Endodermal cell (in vitro differentiated cells): Measurements from ENCODE around the gene SCYL2. TPM values are rescaled to one million over a fixed set of nuclear protein-coding genes. Genes with fewer than 3 reads are reported as not detected.

Source experiments
- DNase-seq: peaks from one replicate; pipeline ENCODE4 v3.0.0-alpha.2; 2017
- H3K27ac ChIP-seq: 2 replicates; pipeline ENCODE4 v1.5.1; 2013; ENCODE audit warnings: mild to moderate bottlenecking, low read depth, low read length, moderate library complexity
- H3K27me3 ChIP-seq: 2 replicates; pipeline ENCODE4 v1.6.1; 2013; ENCODE audit warnings: mild to moderate bottlenecking, low read length, moderate library complexity; ENCODE audit not compliant: insufficient read depth, control insufficient read depth, poor library complexity, severe bottlenecking
- H3K36me3 ChIP-seq: 2 replicates; pipeline ENCODE4 v1.7.0; 2013; ENCODE audit warnings: mild to moderate bottlenecking, low read length, moderate library complexity; ENCODE audit not compliant: control insufficient read depth, insufficient read depth
- H3K4me1 ChIP-seq: one replicate; pipeline ENCODE4 v1.7.0; 2013; ENCODE audit warnings: low read length; ENCODE audit not compliant: control insufficient read depth, insufficient read depth
- H3K4me3 ChIP-seq: 2 replicates; pipeline ENCODE4 v1.5.1; 2013; ENCODE audit warnings: mild to moderate bottlenecking, low read length, moderate library complexity
- H3K9ac ChIP-seq: 2 replicates; pipeline ENCODE4 v1.6.1; 2013; ENCODE audit warnings: mild to moderate bottlenecking, low read length, moderate library complexity; ENCODE audit not compliant: poor library complexity, severe bottlenecking; ENCODE audit errors: extremely low read depth
- H3K9me3 ChIP-seq: 2 replicates; pipeline ENCODE4 v1.6.1; 2013; ENCODE audit warnings: mild to moderate bottlenecking, low read length, moderate library complexity; ENCODE audit not compliant: control insufficient read depth
- H3K27ac Mint-ChIP-seq: 2 replicates; pipeline ENCODE4 v1.8.0; 2020; ENCODE audit warnings: mixed read lengths
- H3K27me3 Mint-ChIP-seq: 2 replicates; pipeline ENCODE4 v1.8.0; 2021; ENCODE audit warnings: mild to moderate bottlenecking, mixed read lengths; ENCODE audit not compliant: insufficient read depth
- H3K36me3 Mint-ChIP-seq: 2 replicates; pipeline ENCODE4 v1.8.0; 2020; ENCODE audit warnings: low read depth, mixed read lengths
- H3K4me1 Mint-ChIP-seq: 2 replicates; pipeline ENCODE4 v1.8.0; 2020; ENCODE audit warnings: mixed read lengths
- H3K4me3 Mint-ChIP-seq: 2 replicates; pipeline ENCODE4 v1.8.0; 2020; ENCODE audit warnings: mild to moderate bottlenecking, moderate library complexity, mixed read lengths
- H3K9me3 Mint-ChIP-seq: 2 replicates; pipeline ENCODE4 v1.8.0; 2020; ENCODE audit warnings: mild to moderate bottlenecking, mixed read lengths
- CTCF ChIP-seq: fragments of 200-600 bp; sonication (generic); conservative IDR thresholded peaks from 2 replicates; pipeline ENCODE4 v1.5.0; 2021; ENCODE audit warnings: antibody characterized with exemption, mild to moderate bottlenecking
- WGBS, 2 experiments: methylation state at CpG; one replicate each; pipeline versions ENCODE4 v1.1.5 to v1.1.7; 2013; ENCODE audit warnings: missing lambda C conversion rate in 2 of 2, mixed read lengths in 1 of 2; ENCODE audit not compliant: insufficient coverage in 1 of 2, insufficient read length in 1 of 2; 5-methylcytosine and 5-hydroxymethylcytosine counted together
- total RNA-seq, 2 donors: library from RNA; stranded (reverse); fragmentation: NEBNext Ultra II Directional in 1 of 2; extraction: Animal tissue kit (Norgen Biotek cat#: 25700) in 1 of 2; gene quantifications; 2 replicates in 1 of 2; 3 replicates in 1 of 2; pipeline ENCODE4 v1.2.1, GENCODE V29; 2021

The SCYL2 gene
- total RNA-seq, 2 donors from 2014 or later = 54.5 to 59.6 TPM

- Histone ChIP-seq H3K27me3 (no peaks in the 10 kb centered on the region), H3K27ac (no peak overlapping the region), H3K4me1 (no peaks in the 10 kb centered on the region), H3K36me3 (no peaks in the 10 kb centered on the region), H3K9me3 (no peaks in the 10 kb centered on the region), H3K4me3 (no peak overlapping the region), H3K9ac (no peak overlapping the region)
- H3K9me3 Mint-ChIP-seq = peaks cover 2% of the 10 kb centered on the region
- 81 to 87% methylated on average over 3 of the region's 3 CpGs for WGBS, 2 experiments
- DNase-seq = no peak
- TF ChIP-seq CTCF = no peak
- no peak overlapping the region for H3K4me3 Mint-ChIP-seq
- H3K27ac Mint-ChIP-seq = no peak overlapping the region
- H3K27me3 Mint-ChIP-seq = no peaks in the 10 kb centered on the region
- H3K4me1 Mint-ChIP-seq = no peaks in the 10 kb centered on the region
- H3K36me3 Mint-ChIP-seq = peaks cover 11% of the 10 kb centered on the region
These were observed 32.8 kb upstream of the SCYL2 start for GRCh38 chr12:100234166-100234565.

- peaks cover 2% of the 10 kb centered on the region for H3K9me3 Mint-ChIP-seq
- Histone ChIP-seq H3K4me3 (no peak overlapping the region), H3K4me1 (no peaks in the 10 kb centered on the region), H3K27ac (no peak overlapping the region), H3K9me3 (no peaks in the 10 kb centered on the region), H3K9ac (no peak overlapping the region), H3K27me3 (no peaks in the 10 kb centered on the region), H3K36me3 (no peaks in the 10 kb centered on the region)
- H3K27me3 Mint-ChIP-seq = no peaks in the 10 kb centered on the region
- H3K36me3 Mint-ChIP-seq = peaks cover 11% of the 10 kb centered on the region
- DNase-seq = no peak
- peak; percentile 83 for TF ChIP-seq CTCF
- H3K27ac Mint-ChIP-seq = no peak overlapping the region
- no peak overlapping the region for H3K4me3 Mint-ChIP-seq
- no peaks in the 10 kb centered on the region for H3K4me1 Mint-ChIP-seq
- WGBS, 2 experiments = 82 to 90% methylated on average over 4 to 5 of the region's 7 CpGs
These were observed 32.2 kb upstream of the SCYL2 start for GRCh38 chr12:100234591-100235304.

GRCh38 chr12:100238801-100239200 lies 28.2 kb upstream of the SCYL2 start:
- no peak overlapping the region for H3K4me3 ChIP-seq
- no peak overlapping the region for H3K27ac ChIP-seq
- peaks cover 11% of the 10 kb centered on the region for H3K36me3 Mint-ChIP-seq
- peaks cover 2% of the 10 kb centered on the region for H3K9me3 Mint-ChIP-seq
- no peak overlapping the region for H3K27ac Mint-ChIP-seq
- no peaks in the 10 kb centered on the region for H3K27me3 Mint-ChIP-seq
- no peaks in the 10 kb centered on the region for H3K36me3 ChIP-seq
- H3K4me3 Mint-ChIP-seq = no peak overlapping the region
- no peaks in the 10 kb centered on the region for H3K4me1 Mint-ChIP-seq
- no peak for DNase-seq
- H3K9me3 ChIP-seq = no peaks in the 10 kb centered on the region
- H3K4me1 ChIP-seq = no peaks in the 10 kb centered on the region
- WGBS, 2 experiments = 93 to 100% methylated on average over 2 to 3 of the region's 3 CpGs
- H3K27me3 ChIP-seq = no peaks in the 10 kb centered on the region
- no peak overlapping the region for H3K9ac ChIP-seq
- TF ChIP-seq CTCF = no peak
